ENCODE results near the gene DCX. TPM values are rescaled to one million over a fixed set of nuclear protein-coding genes. Genes with fewer than 3 reads are reported as not detected.

Gene DCX
- polyA plus RNA-seq, 1 experiment, result not detected

DNA sequence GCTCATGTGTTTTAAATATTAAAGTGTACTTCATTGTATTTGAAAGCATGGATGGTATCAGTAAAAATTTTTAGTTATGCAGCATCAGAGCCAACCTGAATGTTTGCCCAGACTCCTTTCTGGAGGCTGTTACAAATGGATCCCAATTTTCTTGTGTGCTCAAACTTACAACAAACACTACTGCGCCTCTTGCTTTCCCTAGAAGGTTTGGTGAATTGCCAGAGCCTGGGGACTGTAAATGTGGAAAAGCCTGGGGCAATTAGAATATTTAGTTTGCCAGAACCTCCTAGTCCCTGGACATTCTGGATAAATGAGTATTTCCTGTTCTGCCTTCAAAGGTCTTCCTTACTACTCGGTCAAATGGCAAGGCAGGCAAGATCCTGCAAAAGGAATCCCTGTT is 146.5 kb downstream of the DCX start:
- no peak for DNase-seq (ENCODE audit: low read depth, low spot score)
- Histone ChIP-seq H3K27ac (ENCODE audit: low read depth, low read length) (no peak overlapping the region), H3K9me3 (ENCODE audit: control insufficient read depth, insufficient read depth, low read length) (no peaks in the 10 kb centered on the region), H3K4me3 (ENCODE audit: low read depth, low read length) (no peak overlapping the region), H3K27me3 (ENCODE audit: control insufficient read depth, insufficient read depth, low read length) (no peaks in the 10 kb centered on the region)
- TF ChIP-seq, protein P1, sequence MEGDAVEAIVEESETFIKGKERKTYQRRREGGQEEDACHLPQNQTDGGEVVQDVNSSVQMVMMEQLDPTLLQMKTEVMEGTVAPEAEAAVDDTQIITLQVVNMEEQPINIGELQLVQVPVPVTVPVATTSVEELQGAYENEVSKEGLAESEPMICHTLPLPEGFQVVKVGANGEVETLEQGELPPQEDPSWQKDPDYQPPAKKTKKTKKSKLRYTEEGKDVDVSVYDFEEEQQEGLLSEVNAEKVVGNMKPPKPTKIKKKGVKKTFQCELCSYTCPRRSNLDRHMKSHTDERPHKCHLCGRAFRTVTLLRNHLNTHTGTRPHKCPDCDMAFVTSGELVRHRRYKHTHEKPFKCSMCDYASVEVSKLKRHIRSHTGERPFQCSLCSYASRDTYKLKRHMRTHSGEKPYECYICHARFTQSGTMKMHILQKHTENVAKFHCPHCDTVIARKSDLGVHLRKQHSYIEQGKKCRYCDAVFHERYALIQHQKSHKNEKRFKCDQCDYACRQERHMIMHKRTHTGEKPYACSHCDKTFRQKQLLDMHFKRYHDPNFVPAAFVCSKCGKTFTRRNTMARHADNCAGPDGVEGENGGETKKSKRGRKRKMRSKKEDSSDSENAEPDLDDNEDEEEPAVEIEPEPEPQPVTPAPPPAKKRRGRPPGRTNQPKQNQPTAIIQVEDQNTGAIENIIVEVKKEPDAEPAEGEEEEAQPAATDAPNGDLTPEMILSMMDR (IDR thresholded peaks at IDR 0.05; ENCODE audit: low read depth, low read length), result no peak
- ChIA-PET POLR2A (no interaction called here), CTCF (no interaction called here)

GRCh38 chrX:111264385-111264784 is 147.6 kb downstream of the DCX start:
- H3K9me3 ChIP-seq (ENCODE audit: control insufficient read depth, insufficient read depth, low read length), result no peaks in the 10 kb centered on the region
- no peak overlapping the region for H3K27ac ChIP-seq (ENCODE audit: low read depth, low read length)
- H3K27me3 ChIP-seq (ENCODE audit: control insufficient read depth, insufficient read depth, low read length), result no peaks in the 10 kb centered on the region
- ChIA-PET POLR2A (no interaction called here), CTCF (no interaction called here)
- no peak for DNase-seq (ENCODE audit: low read depth, low spot score)
- no peak overlapping the region for H3K4me3 ChIP-seq (ENCODE audit: low read depth, low read length)
- TF ChIP-seq, protein P1 (IDR thresholded peaks at IDR 0.05; ENCODE audit: low read depth, low read length), result no peak

GRCh38 chrX:111262086-111262485 is 149.9 kb downstream of the DCX start:
- CTCF ChIA-PET, result no interaction called here
- no peak for DNase-seq (ENCODE audit: low read depth, low spot score)
- POLR2A ChIA-PET, result no interaction called here
- Histone ChIP-seq H3K27me3 (ENCODE audit: control insufficient read depth, insufficient read depth, low read length) (no peaks in the 10 kb centered on the region), H3K4me3 (ENCODE audit: low read depth, low read length) (no peak overlapping the region), H3K27ac (ENCODE audit: low read depth, low read length) (no peak overlapping the region), H3K9me3 (ENCODE audit: control insufficient read depth, insufficient read depth, low read length) (no peaks in the 10 kb centered on the region)
- TF ChIP-seq, protein P1 (IDR thresholded peaks at IDR 0.05; ENCODE audit: low read depth, low read length), result no peak

GRCh38 chrX:111260451-111260850 is 151.5 kb downstream of the DCX start:
- H3K9me3 ChIP-seq (ENCODE audit: control insufficient read depth, insufficient read depth, low read length), result no peaks in the 10 kb centered on the region
- no peak overlapping the region for H3K4me3 ChIP-seq (ENCODE audit: low read depth, low read length)
- ChIA-PET CTCF (no interaction called here), POLR2A (no interaction called here)
- no peak for DNase-seq (ENCODE audit: low read depth, low spot score)
- TF ChIP-seq, protein P1 (IDR thresholded peaks at IDR 0.05; ENCODE audit: low read depth, low read length), result no peak
- no peak overlapping the region for H3K27ac ChIP-seq (ENCODE audit: low read depth, low read length)
- H3K27me3 ChIP-seq (ENCODE audit: control insufficient read depth, insufficient read depth, low read length), result no peaks in the 10 kb centered on the region

- DNase-seq (ENCODE audit: low read depth, low spot score), result no peak
- Histone ChIP-seq H3K27me3 (ENCODE audit: control insufficient read depth, insufficient read depth, low read length) (no peaks in the 10 kb centered on the region), H3K9me3 (ENCODE audit: control insufficient read depth, insufficient read depth, low read length) (no peaks in the 10 kb centered on the region), H3K4me3 (ENCODE audit: low read depth, low read length) (no peak overlapping the region), H3K27ac (ENCODE audit: low read depth, low read length) (no peak overlapping the region)
- ChIA-PET POLR2A (interaction anchor here (0.6 kb wide), 1 partner anchor 51 kb away, joined by 3 read pairs; no protein-coding TSS in a partner anchor), CTCF (no interaction called here)
- TF ChIP-seq, protein P1 (IDR thresholded peaks at IDR 0.05; ENCODE audit: low read depth, low read length), result no peak
Observed at GRCh38 chrX:111259559-111259958, 152.4 kb downstream of the DCX start.
